ENCODE results near the gene TBX6.
"Not testable (repeated sequence)": the region's sequence is repeated elsewhere in the genome, so short reads cannot be mapped to it uniquely, and the experiment has no call there.

Gene TBX6, protein sequence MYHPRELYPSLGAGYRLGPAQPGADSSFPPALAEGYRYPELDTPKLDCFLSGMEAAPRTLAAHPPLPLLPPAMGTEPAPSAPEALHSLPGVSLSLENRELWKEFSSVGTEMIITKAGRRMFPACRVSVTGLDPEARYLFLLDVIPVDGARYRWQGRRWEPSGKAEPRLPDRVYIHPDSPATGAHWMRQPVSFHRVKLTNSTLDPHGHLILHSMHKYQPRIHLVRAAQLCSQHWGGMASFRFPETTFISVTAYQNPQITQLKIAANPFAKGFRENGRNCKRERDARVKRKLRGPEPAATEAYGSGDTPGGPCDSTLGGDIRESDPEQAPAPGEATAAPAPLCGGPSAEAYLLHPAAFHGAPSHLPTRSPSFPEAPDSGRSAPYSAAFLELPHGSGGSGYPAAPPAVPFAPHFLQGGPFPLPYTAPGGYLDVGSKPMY
- total RNA-seq, result 0 to 0.57 (median 0.15) reads per million in 18 experiments

DNA sequence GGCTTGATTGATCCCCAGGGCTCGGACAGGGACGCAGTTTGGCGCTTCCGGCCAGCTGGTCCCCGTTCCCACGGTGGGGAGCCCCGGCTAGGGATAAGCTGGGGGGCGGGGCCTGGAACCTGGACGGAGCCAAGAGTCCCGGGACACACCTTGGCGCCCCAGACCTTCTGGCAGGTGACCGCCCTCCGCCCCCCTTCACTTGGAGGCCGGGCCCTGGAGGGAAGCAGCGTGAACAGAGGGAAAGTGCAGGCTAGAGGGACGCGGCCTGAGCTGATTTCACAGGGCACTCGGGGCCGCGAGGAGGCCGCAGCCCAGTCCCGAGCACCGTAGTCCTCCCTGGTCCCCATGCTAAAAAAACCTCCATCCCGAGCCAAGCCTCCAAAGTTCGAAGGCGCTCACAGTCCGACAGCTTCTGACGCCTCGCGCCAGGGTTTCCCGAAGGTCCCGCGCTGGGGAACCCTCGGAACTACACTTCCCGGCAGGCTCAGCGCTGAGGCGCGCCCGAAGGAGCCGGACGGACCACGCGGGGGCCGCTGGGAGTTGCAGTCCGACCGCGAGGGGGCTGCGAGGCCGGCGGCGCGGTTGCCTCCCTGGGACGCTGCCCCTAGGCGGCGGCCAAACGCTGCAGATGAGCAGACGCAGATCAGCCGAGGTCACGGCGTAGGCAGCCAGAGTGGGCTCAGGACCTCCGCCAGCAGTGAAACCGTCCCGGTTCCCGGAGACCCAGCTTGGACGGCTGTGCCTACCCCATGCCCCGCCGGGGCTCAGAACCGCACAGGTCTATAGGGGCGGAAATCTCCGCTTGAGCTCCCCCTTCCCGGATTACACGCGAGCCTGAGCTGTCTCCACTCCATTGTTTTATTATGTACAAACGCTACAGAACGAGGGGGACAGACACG, at the start of gene TBX6:
Gene TBX6 (minus strand): TSS at position 451 of the 899 bp plus-strand sequence. CDS start 731 bp downstream, outside the sequence.
- peak; percentile 94 to 97 for DNase-seq

DNA sequence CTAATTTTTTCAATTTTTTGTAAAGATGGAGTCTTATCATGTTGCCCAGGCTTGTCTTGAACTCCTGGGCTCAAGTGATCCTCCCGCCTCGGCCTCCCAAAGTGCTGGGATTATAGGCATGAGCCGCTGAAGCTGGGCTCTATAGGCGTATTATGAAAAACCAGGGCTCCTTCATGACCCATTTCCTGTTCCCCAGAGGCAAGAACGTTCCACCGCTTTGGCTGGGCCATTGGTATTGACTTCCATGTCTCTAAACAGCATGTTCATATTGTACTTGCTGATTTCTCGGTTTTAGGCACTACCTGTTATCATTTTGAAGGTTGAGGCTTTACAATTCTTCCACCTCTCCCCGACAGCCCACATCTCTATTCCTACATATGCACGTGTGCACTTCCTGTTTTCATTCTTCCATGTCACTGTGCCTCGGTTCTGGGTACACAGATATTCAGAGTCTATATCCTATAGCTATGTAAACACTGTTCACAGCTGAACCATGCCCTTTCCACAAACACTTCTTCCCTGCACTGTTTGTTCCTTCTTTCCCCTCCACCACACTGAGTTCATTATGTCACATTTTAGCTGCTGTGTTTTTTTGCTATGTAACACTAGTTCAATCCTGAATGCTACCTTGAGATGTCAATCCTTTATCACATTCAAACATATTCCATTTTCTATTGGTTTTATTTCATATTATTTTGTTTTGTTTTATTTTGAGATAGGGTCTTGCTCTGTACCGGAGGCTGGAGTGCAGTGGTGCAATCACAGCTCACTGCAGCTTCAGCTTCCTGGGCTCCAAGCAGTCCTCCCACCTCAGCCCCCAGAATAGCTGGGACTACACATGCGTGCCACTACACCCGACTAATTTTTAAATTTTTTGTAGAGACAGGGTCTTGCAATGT, 48.1 kb upstream of the TBX6 start:
- DNase-seq, result peak; percentile 17 to 25

DNA sequence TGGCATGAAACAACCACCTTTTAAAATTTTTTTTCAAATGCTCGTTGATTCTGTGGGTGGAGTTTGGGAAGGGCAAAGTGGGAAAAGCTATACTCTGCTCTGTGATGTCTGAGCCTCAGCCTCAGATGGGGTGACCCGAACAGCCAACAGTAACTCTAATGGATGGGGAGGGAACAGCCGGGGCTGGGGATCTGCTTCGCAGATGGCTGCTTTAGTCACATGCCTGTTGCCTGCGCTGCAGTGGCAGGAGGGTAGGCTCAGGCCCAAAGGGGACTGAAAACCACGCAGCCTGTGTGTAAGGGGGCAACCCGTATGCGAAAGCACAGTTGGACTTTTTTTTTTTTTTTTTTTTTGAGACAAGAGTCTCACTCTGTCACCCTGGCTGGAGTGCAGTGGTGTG, 46.2 kb upstream of the TBX6 start:
- no peak for DNase-seq

DNA sequence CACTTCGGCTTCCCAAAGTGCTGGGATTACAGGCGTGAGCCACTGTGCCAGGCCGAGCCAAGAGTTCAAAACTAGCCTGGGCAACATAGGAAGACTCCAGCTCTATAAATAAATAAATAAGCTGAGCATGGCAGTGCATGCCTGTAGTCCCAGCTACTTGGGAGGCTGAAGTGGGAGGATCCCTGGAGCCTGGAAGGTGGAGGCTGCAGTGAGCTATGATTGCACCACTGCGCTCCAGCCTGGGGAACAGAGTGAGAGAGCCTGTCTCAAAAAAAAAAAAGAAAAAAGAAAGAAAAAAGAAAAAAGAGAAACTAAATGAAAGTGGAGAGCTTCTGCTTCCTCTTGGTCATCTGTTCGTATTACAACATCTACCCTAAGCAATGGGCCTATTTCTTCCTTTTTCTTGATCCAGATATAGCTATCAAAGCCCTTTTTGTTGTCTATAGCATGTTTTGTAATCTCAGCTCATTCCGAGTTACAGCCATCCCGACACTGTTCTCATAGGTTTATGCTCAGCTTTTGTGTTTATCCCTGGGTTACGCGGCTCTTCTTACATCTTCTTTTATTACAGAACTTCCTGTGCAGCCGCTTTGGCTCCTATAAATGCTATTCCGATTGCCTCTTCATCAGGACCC, 45.4 kb upstream of the TBX6 start:
- DNase-seq, result peak; percentile 77 to 90

DNA sequence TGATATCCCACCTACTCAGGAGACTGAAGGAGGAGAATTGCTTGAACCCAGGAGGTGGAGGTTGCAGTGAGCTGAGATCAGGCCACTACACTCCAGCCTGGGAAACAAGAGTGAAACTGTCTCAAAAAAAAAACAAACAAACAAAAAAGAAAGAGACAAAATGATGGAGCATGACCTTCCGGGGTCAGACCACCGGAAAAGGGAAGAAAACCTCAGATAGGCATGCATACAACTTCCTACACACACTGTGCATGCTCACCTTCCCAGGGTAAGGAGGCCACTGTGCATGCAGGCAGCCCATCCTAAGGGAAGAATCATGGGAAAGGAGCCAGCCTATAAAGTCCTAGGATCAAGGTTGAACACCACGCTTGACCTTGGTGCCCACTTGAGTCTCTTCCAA, 40.9 kb upstream of the TBX6 start:
- DNase-seq, result no peak

DNA sequence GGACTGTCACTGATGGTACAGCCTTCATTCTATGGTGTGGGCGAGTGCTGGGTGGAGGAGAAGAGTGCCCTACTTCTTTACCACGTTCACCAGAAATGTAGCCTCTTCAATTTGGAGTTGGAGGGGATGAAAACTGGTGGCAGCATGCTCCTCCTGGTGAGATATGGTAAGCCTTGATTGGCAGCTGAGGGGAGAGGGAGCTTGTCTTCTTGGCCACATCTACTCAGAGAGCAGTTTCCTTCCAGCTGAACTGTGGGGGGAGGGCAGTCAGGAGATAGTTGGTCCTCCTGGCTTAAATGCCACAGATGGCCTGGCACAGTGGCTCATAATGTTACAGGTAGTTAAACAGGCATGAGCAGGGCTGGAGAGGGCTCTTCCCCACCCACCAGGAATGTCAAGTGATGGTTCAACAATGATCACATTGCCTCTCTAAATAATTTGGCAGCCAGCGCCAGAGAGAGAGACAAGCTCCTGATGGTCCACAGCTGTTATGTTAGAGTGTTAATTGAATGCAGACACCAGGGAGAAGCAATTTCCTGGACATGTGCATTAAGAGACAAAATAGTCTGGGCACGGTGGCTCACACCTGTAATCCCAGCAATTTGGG, 40.2 kb upstream of the TBX6 start:
- no peak for DNase-seq

DNA sequence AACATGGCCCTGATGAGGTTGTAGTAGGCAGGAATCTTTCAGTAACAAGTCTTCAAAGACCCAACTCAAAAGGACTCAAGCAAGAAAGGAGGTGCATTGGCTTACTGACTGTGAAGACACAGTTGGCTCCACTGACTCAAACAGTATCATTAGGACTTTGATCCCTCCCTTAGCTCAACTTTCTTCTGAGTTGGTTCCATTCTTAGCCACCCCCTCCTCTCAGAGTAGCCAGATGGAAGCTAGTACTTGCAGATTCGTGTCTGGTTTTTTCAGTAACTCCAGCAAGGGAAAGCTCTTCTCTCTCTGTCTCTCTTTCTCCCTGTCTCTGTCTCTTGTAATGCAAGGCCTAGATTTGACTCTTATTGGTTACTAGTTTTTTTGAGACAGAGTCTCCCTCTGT, 36.3 kb upstream of the TBX6 start:
- DNase-seq, result no peak

DNA sequence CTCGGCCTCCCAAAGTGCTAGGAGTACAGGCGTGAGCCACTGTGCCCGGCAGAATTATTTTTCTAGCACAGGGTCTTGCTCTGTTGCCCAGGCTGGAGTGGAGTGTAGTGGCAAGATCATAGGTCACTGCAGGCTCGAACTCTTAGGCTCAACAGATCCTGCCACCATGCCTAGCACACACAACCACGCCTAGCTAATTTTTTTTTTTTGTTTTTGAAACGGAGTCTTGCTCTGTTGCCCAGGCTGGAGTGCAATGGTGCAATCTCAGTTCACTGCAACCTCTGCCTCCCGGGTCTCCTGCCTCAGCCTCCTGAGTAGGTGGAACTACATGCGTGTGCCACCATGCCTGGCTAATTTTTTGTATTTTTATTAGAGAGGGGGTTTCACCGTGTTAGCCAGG, 34.0 kb upstream of the TBX6 start:
- DNase-seq, result not testable (repeated sequence)

DNA sequence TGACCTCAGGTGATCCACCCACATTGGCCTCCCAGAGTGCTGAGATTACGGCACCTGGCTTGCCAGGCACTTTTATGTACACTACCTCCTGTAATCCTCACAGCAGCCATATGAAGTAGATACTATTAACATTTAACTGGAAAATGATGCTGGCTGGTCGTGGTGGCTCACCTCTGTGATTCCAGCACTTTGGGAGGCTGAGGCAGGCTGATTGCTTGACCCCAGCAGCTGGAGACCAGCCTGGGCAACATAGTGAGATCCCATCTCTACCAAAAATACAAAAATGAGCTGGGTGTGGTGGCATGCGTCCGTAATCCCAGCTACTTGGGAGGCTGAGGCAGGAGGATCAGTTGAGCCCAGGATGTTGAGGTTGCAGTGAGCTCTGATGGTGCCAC, 33.3 kb upstream of the TBX6 start:
- no peak for DNase-seq

DNA sequence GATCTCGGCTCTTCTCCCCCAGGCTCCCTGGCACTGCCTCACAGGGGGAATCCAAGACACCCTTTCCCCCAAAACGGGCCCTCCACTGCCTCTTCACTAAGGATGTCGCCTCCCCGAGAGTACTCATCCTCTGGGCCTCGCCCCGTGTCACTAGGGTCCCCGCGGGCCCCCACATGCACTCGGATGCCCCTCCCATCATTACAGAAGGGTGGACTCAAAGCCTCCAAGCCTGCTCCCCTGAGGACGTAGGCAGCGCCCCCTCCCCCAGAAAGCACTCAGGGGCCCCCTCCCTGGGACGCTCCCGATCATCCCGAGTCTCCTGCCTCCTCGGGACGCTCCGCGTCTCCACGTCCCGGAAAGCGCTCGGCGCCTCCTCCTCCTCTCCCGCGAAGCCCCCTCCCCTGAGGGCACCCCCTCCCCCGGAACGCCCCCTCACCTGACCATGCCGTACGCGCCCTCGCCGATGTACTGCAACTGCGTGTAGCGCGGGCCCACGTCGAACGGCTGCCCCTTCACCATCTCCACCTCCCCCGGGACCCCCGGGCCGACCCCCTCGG, 31.0 kb upstream of the TBX6 start:
- no peak for DNase-seq

DNA sequence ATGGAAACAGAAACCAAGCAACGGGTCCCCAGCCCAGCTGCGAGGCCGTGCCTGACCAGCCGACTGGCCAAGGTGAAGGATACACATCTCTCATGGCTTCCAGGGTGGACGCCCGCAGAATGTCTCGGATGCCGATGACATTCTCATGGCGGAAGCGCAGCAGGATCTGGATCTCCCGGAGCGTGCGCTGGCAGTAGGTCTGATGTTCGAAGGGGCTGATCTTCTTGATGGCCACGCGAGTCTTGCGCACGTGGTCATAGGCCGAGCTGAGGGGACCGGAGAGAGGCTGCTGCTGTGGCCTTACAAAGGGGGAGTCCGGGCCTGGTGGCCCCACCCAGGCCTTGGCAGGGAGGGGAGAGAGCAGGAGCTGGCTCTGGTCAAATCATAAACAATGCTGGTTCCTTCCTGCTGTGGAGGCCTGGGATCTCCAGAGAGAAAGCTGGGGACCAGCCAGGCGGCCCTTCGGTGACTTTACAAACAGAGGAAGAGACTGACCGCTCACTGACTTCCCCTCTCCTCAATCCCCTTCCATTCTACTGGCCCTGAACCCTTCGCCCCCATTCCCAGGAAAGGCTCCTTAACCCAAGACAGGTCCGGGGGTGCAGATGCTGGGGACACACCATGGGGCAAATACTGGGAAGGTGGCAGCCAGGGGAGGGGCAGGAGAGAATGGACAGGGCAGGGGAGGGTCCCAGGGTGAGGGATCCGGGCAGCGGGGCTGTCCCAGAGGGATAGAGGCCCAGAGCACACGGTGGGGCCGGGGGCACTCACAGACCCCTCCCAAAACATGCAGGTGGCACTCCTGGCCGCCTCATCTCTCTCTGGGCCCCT, 30.2 kb upstream of the TBX6 start:
- DNase-seq, result peak in 1 of 2 donors; percentile 18

DNA sequence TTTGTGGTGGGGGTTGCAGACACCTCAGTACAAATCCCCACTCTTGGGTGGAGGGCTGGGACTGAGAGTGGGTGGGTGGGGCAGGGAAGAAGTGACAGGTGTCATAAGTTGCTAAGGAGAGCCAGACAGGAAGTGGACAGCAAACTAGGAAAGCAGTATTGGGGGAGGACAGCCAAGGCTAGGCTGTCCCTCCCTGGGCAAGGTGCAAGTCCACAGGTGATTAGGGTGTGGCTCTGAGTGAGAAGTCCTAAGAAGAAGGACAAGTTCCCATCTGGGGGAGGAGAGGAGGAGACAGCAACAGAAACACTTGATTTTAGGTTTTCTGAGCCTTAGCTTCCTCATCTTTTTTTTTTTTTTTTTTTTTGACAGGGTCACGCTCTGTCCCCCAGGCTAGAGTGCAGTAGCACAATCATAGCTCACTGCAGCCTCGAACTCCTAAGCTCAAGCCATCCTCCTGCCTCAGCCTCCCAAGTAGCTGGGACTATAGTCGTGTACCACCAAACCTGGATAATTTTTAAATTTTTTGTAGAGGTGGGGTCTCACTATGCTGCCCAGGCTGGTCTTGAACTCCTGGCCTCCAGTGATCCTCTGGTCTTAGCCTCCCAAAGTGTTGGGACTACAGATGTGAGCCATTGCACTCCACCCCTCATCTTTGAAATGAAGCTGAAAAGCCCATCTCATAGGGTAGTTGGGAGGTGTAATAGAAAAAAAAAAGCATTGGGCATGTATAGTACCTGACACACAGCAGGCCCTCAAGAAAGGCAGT, 28.8 kb upstream of the TBX6 start:
- no peak for DNase-seq

DNA sequence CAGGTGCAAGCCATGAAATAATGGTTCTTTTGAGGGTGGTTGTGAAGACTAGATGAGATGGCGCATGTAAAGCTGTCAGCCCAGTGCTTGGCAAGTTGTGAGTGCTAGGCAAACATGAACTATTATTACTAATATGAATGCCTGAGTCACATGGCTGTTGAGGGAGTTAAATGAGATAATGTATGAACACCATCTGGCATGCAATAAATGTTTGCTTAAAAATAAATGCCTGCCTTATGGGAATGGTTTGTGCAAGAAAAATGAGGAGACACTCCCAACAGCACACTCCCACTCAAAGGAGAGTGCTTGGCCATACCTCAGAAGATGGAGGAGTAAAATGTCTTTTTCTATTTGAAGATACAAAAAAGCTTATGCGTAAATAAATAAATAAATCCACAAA, 27.7 kb upstream of the TBX6 start:
- DNase-seq, result no peak

DNA sequence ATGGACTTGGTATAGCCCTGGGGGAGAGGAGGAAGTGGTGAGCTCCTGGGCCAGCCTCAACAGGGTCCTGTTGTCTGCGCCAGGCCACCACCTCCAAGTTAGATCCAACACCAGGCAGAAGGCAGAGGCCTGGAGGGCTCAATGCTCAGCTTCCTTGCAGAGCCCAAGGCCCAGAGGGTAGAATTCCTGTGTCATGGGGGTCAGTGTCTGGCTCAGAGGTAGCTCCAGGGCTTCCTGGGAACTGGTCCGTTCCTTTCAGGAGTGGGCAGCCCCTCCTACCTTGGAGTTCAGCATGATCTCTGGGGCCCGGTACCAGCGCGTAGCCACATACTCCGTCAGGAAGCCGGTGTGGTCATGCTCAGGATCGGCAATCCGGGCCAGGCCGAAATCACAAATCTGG, 26.0 kb upstream of the TBX6 start:
- DNase-seq, result no peak

DNA sequence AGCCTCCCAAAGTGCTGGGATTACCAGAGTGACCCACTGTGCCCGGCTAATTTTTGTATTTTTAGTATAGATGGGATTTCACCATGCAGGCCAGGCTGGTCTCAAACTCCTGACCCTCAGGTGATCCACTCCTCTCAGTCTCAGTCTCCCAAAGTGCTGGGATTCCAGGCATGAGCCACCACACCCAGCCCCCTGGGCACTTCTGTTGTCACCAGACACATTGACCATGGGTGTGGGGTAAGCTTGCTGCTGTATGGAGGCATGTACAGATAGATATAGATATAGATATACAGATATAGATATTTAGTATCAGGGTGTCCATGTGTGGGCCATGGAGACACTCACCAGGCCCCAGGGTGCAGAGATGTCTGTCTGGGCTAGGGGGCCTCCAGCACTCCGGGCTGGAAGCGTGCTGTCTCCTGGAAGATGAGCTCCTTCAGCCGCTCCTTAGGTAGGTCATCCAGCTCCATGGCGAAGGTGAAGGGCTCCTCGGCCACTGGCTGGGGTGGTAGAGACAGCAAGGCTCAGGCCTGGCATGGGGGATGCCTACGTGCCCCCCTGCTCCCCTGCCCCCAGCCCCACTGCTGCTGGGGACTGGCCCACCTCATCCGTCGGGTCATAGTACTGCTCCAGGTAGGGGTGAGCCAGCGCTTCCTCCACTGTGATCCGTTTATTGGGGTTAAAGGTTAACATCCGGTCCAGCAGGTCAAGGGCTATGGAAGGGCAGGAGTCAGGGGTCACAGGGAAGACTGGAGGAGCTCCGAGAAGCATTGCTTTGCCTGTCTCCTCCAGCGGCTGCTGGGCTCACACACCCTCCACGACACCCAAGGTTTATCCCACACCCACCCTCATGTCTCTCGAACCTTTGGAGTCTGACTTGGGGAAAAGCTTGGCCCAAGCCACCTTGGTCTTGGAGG, 24.8 kb upstream of the TBX6 start:
- no peak for DNase-seq

DNA sequence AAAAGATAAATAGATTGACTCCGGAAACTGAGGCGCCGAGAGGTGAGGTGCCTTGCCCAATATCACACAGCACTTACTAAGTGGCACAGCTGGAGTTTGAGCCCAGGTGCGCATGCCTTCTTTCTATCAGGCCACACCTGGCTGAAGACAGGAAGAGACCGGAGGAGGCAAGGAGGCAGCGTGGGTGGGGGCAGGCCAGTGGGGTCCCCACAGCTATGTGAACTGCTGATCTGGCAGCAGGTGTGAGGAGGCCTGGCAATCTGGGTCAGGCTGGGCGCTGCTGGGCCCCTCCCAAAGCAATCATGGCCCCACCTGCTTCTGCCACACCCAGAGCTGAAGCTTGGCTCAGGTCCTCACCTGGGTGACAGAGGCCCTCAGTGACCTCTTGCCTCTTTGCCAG, 23.5 kb upstream of the TBX6 start:
- DNase-seq, result no peak

DNA sequence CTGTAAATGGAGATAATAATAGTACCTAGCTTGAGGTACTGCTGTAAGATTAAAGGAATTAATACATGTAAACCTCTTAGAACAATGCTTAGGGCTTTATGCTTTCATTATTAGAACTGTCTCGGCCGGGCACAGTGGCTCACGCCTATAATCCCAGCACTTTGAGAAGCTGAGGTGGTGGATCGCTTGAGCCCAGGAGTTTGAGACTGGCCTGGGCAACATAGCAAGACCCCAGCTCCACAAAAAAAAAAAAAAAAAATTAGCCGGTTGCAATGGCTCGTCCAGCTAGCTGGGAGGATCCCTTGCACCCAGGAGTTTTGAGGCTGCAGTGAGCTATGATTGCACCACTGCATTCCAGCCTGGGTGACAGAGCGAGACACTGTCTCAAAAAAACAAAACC, 23.1 kb upstream of the TBX6 start:
- DNase-seq, result not testable (repeated sequence)

DNA sequence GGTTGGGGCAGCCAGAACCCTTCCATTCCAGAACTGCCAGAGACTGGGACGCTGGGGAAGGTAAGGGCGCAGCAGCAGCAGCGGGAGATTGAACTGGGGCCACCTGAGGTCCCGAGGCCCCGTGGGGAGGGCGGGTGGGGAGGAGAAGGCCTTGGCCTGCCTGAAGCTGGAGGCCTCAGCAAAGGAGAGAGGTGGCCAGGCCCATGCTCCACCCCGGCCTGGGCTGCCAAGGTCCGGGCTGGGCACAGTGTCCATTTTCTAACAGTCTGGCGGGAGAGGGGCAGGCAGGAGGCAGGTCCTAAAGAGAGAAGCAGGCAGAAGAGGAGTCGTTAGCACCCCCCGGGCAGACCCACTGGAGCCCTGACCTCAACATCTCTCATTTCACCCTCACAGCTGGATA, 22.7 kb upstream of the TBX6 start:
- DNase-seq, result no peak

All from inflammatory macrophage (primary cell).